Ramos (cell line): Measurements from ENCODE around the gene BMAL1.

ENCODE experiments used
- in situ Hi-C: fragments of 300-500 bp; cut with MboI; formaldehyde crosslinking; loops from one replicate; pipeline ENCODE4 v1.14.3; 2022; ENCODE audit warnings: low sequenced_read_pairs; ENCODE audit not compliant: unreplicated experiment

The BMAL1 gene

GRCh38 chr11:13288375-13289029, 10.9 kb downstream of the BMAL1 start:
- in situ Hi-C loops = no loop called here

GRCh38 chr11:13289081-13289480, 11.5 kb downstream of the BMAL1 start:
- in situ Hi-C loops = no loop called here

- in situ Hi-C loops = no loop called here
Measured at GRCh38 chr11:13290221-13290980, 12.8 kb downstream of the BMAL1 start.

GRCh38 chr11:13291361-13291760, 13.8 kb downstream of the BMAL1 start:
- in situ Hi-C loops = no loop called here

GRCh38 chr11:13291800-13292199, 14.2 kb downstream of the BMAL1 start:
- in situ Hi-C loops = no loop called here

- in situ Hi-C loops = no loop called here
Measured at GRCh38 chr11:13292970-13293369, 15.4 kb downstream of the BMAL1 start.

- in situ Hi-C loops = no loop called here
Measured at GRCh38 chr11:13294178-13294577, 16.6 kb downstream of the BMAL1 start.

GRCh38 chr11:13294771-13295579, 17.4 kb downstream of the BMAL1 start:
- in situ Hi-C loops = no loop called here

- in situ Hi-C loops = no loop called here
Measured at GRCh38 chr11:13297308-13297916, 19.8 kb downstream of the BMAL1 start.

GRCh38 chr11:13297917-13298356, 20.3 kb downstream of the BMAL1 start:
- in situ Hi-C loops = no loop called here

- in situ Hi-C loops = no loop called here
Measured at GRCh38 chr11:13298765-13299164, 21.2 kb downstream of the BMAL1 start.

GRCh38 chr11:13301522-13301921, 23.9 kb downstream of the BMAL1 start:
- in situ Hi-C loops = no loop called here

GRCh38 chr11:13302420-13302958, 24.9 kb downstream of the BMAL1 start:
- in situ Hi-C loops = no loop called here

- in situ Hi-C loops = no loop called here
Measured at GRCh38 chr11:13303668-13304649, 26.4 kb downstream of the BMAL1 start.

GRCh38 chr11:13304655-13305335, 27.2 kb downstream of the BMAL1 start:
- in situ Hi-C loops = no loop called here

- in situ Hi-C loops = no loop called here
Measured at GRCh38 chr11:13308704-13309103, 31.1 kb downstream of the BMAL1 start.

- in situ Hi-C loops = no loop called here
Measured at GRCh38 chr11:13309156-13309555, 31.6 kb downstream of the BMAL1 start.

- in situ Hi-C loops = no loop called here
Measured at GRCh38 chr11:13310443-13310842, 32.9 kb downstream of the BMAL1 start.

- in situ Hi-C loops = no loop called here
Measured at GRCh38 chr11:13311570-13311969, 34.0 kb downstream of the BMAL1 start.
